IMR-90 (cell line): ENCODE results near the gene KRTAP10-1.

Source experiments
- CTCF ChIP-seq: conservative IDR thresholded peaks from 2 replicates; pipeline ENCODE4 v1.5.1; 2012; ENCODE audit warnings: mild to moderate bottlenecking, low read depth, low read length, improper control_type of control experiment
- MXI1 ChIP-seq: IDR thresholded peaks from 2 replicates; pipeline ENCODE4 v1.6.1; 2012; ENCODE audit warnings: low read depth, mild to moderate bottlenecking, low read length, moderate library complexity, borderline replicate concordance
- POLR2A ChIP-seq: IDR thresholded peaks from 2 replicates; pipeline ENCODE4 v1.6.1; 2012; ENCODE audit warnings: mild to moderate bottlenecking, low read depth, low read length
- RAD21 ChIP-seq: IDR thresholded peaks from 2 replicates; pipeline ENCODE4 v1.6.1; 2012; ENCODE audit warnings: low read length, improper control_type of control experiment
- RFX5 ChIP-seq: IDR thresholded peaks from 2 replicates; pipeline ENCODE4 v1.8.0; 2012; ENCODE audit warnings: low read depth, mild to moderate bottlenecking, low read length, moderate library complexity
- USF2 ChIP-seq: fragments of 150-350 bp; IDR thresholded peaks from 2 replicates; pipeline ENCODE4 v1.6.1; 2017; ENCODE audit warnings: mild to moderate bottlenecking, antibody characterized with exemption, low read length, low read depth

GRCh38 chr21:44527156-44527982 lies 12.6 kb downstream of the KRTAP10-1 start:
- TF ChIP-seq RFX5, result no peak
- TF ChIP-seq CTCF, result no peak
- no peak for TF ChIP-seq POLR2A
- no peak for TF ChIP-seq USF2
- TF ChIP-seq RAD21, result no peak
- no peak for TF ChIP-seq MXI1
